H9 (cell line): ENCODE results near the gene FCHSD2. TPM values are rescaled to one million over a fixed set of nuclear protein-coding genes. Genes with fewer than 3 reads are reported as not detected.
A peak's percentile ranks its signal among the peaks of the same experiment; 100 is the strongest.

Experiments
- DNase-seq: peaks from one replicate; pipeline ENCODE4 v3.0.0-alpha.2; 2017
- H2AFZ ChIP-seq: one replicate; pipeline ENCODE4 v1.6.1; 2013; ENCODE audit warnings: mild to moderate bottlenecking, low read length, control low read depth, moderate library complexity
- H2AK5ac ChIP-seq: 2 replicates; pipeline ENCODE4 v1.6.1; 2013; ENCODE audit warnings: low read length, control low read depth, mixed read lengths; ENCODE audit not compliant: insufficient read length
- H2BK120ac ChIP-seq: one replicate; pipeline ENCODE4 v1.6.1; 2013; ENCODE audit warnings: low read depth, mild to moderate bottlenecking, low read length, control low read depth, inconsistent platforms; ENCODE audit not compliant: poor library complexity, severe bottlenecking
- H2BK12ac ChIP-seq: 2 replicates; pipeline ENCODE4 v1.6.1; 2013; ENCODE audit warnings: low read length, control low read depth, mixed read lengths, low read depth; ENCODE audit not compliant: insufficient read length
- H2BK15ac ChIP-seq: 2 replicates; pipeline ENCODE4 v1.6.1; 2013; ENCODE audit warnings: low read depth, low read length, control low read depth
- H2BK20ac ChIP-seq: one replicate; pipeline ENCODE4 v1.6.1; 2013; ENCODE audit warnings: low read depth, mild to moderate bottlenecking, low read length, control low read depth, inconsistent platforms; ENCODE audit not compliant: poor library complexity, severe bottlenecking
- H2BK5ac ChIP-seq: 2 replicates; pipeline ENCODE4 v1.6.1; 2013; ENCODE audit warnings: low read length, control low read depth, mixed read lengths; ENCODE audit not compliant: insufficient read length
- H3K14ac ChIP-seq: 2 replicates; pipeline ENCODE4 v1.6.1; 2013; ENCODE audit warnings: low read length, control low read depth; ENCODE audit not compliant: insufficient read depth
- H3K18ac ChIP-seq: 2 replicates; pipeline ENCODE4 v1.6.1; 2013; ENCODE audit warnings: low read depth, mild to moderate bottlenecking, mixed read lengths, low read length, control low read depth; ENCODE audit not compliant: insufficient read length
- H3K23ac ChIP-seq: 2 replicates; pipeline ENCODE4 v1.6.1; 2013; ENCODE audit warnings: low read length, control low read depth, mixed read lengths, low read depth; ENCODE audit not compliant: insufficient read length
- H3K23me2 ChIP-seq: 2 replicates; pipeline ENCODE4 v1.6.1; 2013; ENCODE audit warnings: low read depth, mild to moderate bottlenecking, mixed read lengths, low read length, control low read depth; ENCODE audit not compliant: insufficient read length, poor library complexity, severe bottlenecking
- H3K27ac ChIP-seq: 2 replicates; pipeline ENCODE4 v1.5.1; 2013; ENCODE audit warnings: low read length, control low read depth, mixed read lengths, low read depth; ENCODE audit not compliant: insufficient read length
- H3K27me3 ChIP-seq: 2 replicates; pipeline ENCODE4 v1.6.1; 2013; ENCODE audit warnings: low read length, control low read depth, inconsistent platforms; ENCODE audit not compliant: insufficient read depth
- H3K4ac ChIP-seq: 2 replicates; pipeline ENCODE4 v1.6.1; 2013; ENCODE audit warnings: low read depth, mild to moderate bottlenecking, control low read depth, inconsistent platforms, low read length, moderate library complexity
- H3K4me1 ChIP-seq: 2 replicates; pipeline ENCODE4 v1.6.1; 2013; ENCODE audit warnings: low read length, control low read depth, inconsistent platforms; ENCODE audit not compliant: insufficient read depth
- H3K4me2 ChIP-seq: 2 replicates; pipeline ENCODE4 v1.6.1; 2013; ENCODE audit warnings: low read length, control low read depth, mixed read lengths; ENCODE audit not compliant: insufficient read length, insufficient read depth
- H3K56ac ChIP-seq: 2 replicates; pipeline ENCODE4 v1.6.1; 2013; ENCODE audit warnings: low read depth, mild to moderate bottlenecking, mixed read lengths, low read length, control low read depth; ENCODE audit not compliant: insufficient read length
- H3K79me1 ChIP-seq: 2 replicates; pipeline ENCODE4 v1.6.1; 2013; ENCODE audit warnings: low read depth, mild to moderate bottlenecking, moderate library complexity, low read length, control low read depth, inconsistent platforms; ENCODE audit not compliant: insufficient read depth, poor library complexity, severe bottlenecking
- H3K79me2 ChIP-seq: 2 replicates; pipeline ENCODE4 v1.6.1; 2013; ENCODE audit warnings: low read length, control low read depth, inconsistent platforms; ENCODE audit not compliant: insufficient read depth
- H3K9ac ChIP-seq: 2 replicates; pipeline ENCODE4 v1.6.1; 2013; ENCODE audit warnings: low read length, control low read depth, mixed read lengths; ENCODE audit not compliant: insufficient read length; ENCODE audit errors: extremely low read depth
- H3K9me3 ChIP-seq: one replicate; pipeline ENCODE4 v1.6.1; 2013; ENCODE audit warnings: low read depth, low read length, inconsistent platforms; ENCODE audit not compliant: control insufficient read depth
- H3T11ph ChIP-seq: one replicate; pipeline ENCODE4 v1.6.1; 2013; ENCODE audit warnings: mild to moderate bottlenecking, low read length, control low read depth, inconsistent platforms
- H4K20me1 ChIP-seq: one replicate; pipeline ENCODE4 v1.6.1; 2013; ENCODE audit not compliant: control insufficient read depth, insufficient read length, insufficient read depth
- H4K5ac ChIP-seq: 2 replicates; pipeline ENCODE4 v1.6.1; 2013; ENCODE audit warnings: low read depth, mild to moderate bottlenecking, mixed read lengths, low read length, control low read depth; ENCODE audit not compliant: insufficient read length
- H4K8ac ChIP-seq: replicated peaks from 2 replicates; pipeline ENCODE4 v1.6.1; 2013; ENCODE audit warnings: low read length, control low read depth, mixed read lengths, low read depth; ENCODE audit not compliant: insufficient read length
- H4K91ac ChIP-seq: 2 replicates; pipeline ENCODE4 v1.6.1; 2013; ENCODE audit warnings: low read depth, mild to moderate bottlenecking, moderate library complexity, mixed read lengths, low read length, control low read depth; ENCODE audit not compliant: insufficient read length
- H3K27ac Mint-ChIP-seq, 3 experiments: 2 replicates in 2 of 3; 3 replicates in 1 of 3; pipeline ENCODE4 v1.8.0; 2020 to 2021; ENCODE audit warnings: mixed read lengths in 3 of 3, mild to moderate bottlenecking in 1 of 3, moderate library complexity in 1 of 3
- H3K27me3 Mint-ChIP-seq: 2 replicates; pipeline ENCODE4 v1.8.0; 2021; ENCODE audit warnings: low read depth, mild to moderate bottlenecking, moderate library complexity, mixed read lengths
- H3K36me3 Mint-ChIP-seq, 3 experiments: 2 replicates in 2 of 3; 3 replicates in 1 of 3; pipeline ENCODE4 v1.8.0; 2020 to 2021; ENCODE audit warnings: low read depth in 3 of 3, mixed read lengths in 3 of 3; ENCODE audit not compliant: insufficient read depth in 1 of 3
- H3K4me1 Mint-ChIP-seq, 2 experiments: 2 replicates each; pipeline ENCODE4 v1.8.0; 2020; ENCODE audit warnings: mixed read lengths in 2 of 2
- H3K4me3 Mint-ChIP-seq, 2 experiments: 2 replicates in 1 of 2; 3 replicates in 1 of 2; pipeline ENCODE4 v1.8.0; 2020 to 2021; ENCODE audit warnings: mild to moderate bottlenecking in 2 of 2, mixed read lengths in 2 of 2, moderate library complexity in 1 of 2
- H3K9me3 Mint-ChIP-seq, 2 experiments: 2 replicates in 1 of 2; 3 replicates in 1 of 2; pipeline ENCODE4 v1.8.0; 2020; ENCODE audit warnings: mild to moderate bottlenecking in 2 of 2, mixed read lengths in 2 of 2, moderate library complexity in 1 of 2
- CTCF ChIP-seq: fragments of 200-600 bp; sonication (generic); conservative IDR thresholded peaks from 3 replicates; pipeline ENCODE4 v1.8.0; 2021; ENCODE audit warnings: antibody characterized with exemption, mild to moderate bottlenecking
- WGBS: extraction: QIAGEN DNeasy Blood & Tissue Kit; methylation state at CpG from one replicate; pipeline ENCODE4 v1.1.7; 2013; ENCODE audit warnings: missing lambda C conversion rate, low lambda C conversion rate, mixed read lengths; ENCODE audit not compliant: insufficient read length; ENCODE audit errors: extremely low coverage; 5-methylcytosine and 5-hydroxymethylcytosine counted together
- total RNA-seq: library from RNA; stranded (reverse); gene quantifications from 2 replicates; pipeline ENCODE4 v1.2.1, GENCODE V29; 2021

The FCHSD2 gene
- total RNA-seq, 1 experiment from 2014 or later = 17.8 TPM

- H3K36me3 Mint-ChIP-seq = no peaks in the 10 kb centered on the region
- TF ChIP-seq CTCF = no peak
- H2AFZ ChIP-seq = no peak overlapping the region
Observed at GRCh38 chr11:73164803-73165540, 22.9 kb upstream of the FCHSD2 start.

More at GRCh38 chr11:73164803-73165540, 22.9 kb upstream of the FCHSD2 start:
- H2BK5ac ChIP-seq = no peak overlapping the region
- no peak overlapping the region for H2BK15ac ChIP-seq
- H3K9me3 ChIP-seq = no peaks in the 10 kb centered on the region
- no peaks in the 10 kb centered on the region for H3K23me2 ChIP-seq
- no peak overlapping the region for H3K4ac ChIP-seq
- Mint-ChIP-seq H3K4me1 (peaks cover 16 to 17% of the 10 kb centered on the region in 2 experiments), H3K4me3 (no peak overlapping the region), H3K27ac (no peak overlapping the region), H3K9me3 (no peaks in the 10 kb centered on the region), H3K27me3 (peaks cover 2% of the 10 kb centered on the region; the same call in 1 of the 2 replicates)
- H4K91ac ChIP-seq = no peak overlapping the region
- no peaks in the 10 kb centered on the region for H3K79me2 ChIP-seq
- no peak overlapping the region for H3K9ac ChIP-seq
- no peak overlapping the region for H2AK5ac ChIP-seq
- no peak overlapping the region for H3K4me2 ChIP-seq
- no peak overlapping the region for H2BK120ac ChIP-seq
- H4K20me1 ChIP-seq = no peaks in the 10 kb centered on the region
- no peak overlapping the region for H3K27ac ChIP-seq
- H3K23ac ChIP-seq = no peak overlapping the region
- H4K5ac ChIP-seq = no peak overlapping the region
- no CpG with 5 or more reads among the region's 2 CpGs for WGBS
- no peak overlapping the region for H3K56ac ChIP-seq
- no peak for DNase-seq
- no peaks in the 10 kb centered on the region; the same call in 1 of the 2 replicates for H3K27me3 ChIP-seq
- H3T11ph ChIP-seq = no peak overlapping the region
- no peak overlapping the region for H2BK12ac ChIP-seq
- no peaks in the 10 kb centered on the region for H3K79me1 ChIP-seq
- peaks cover 5% of the 10 kb centered on the region; the same call in 1 of the 2 replicates for H3K4me1 ChIP-seq
- no peak overlapping the region for H4K8ac ChIP-seq
- no peak overlapping the region for H3K18ac ChIP-seq
- H3K14ac ChIP-seq = peak overlapping the region; percentile 4; the same call in 1 of the 2 replicates
- no peak overlapping the region for H2BK20ac ChIP-seq
